Measurements from ENCODE around the gene NEK2.

- TF ChIP-seq GATA3 (IDR thresholded peaks at IDR 0.05; ENCODE audit: low read depth, low read length): no peak
- TF ChIP-seq GATA2 (IDR thresholded peaks at IDR 0.05; ENCODE audit: low read depth, low read length): no peak
Measured at GRCh38 chr1:211642870-211643269, 32.6 kb downstream of the NEK2 start.
